Measurements from ENCODE around the gene OAT. TPM values are rescaled to one million over a fixed set of nuclear protein-coding genes. Genes with fewer than 3 reads are reported as not detected.

OAT gene
- total and polyA plus RNA-seq, 2 donors (not counting 3 experiments of a cell fraction or from before 2014, with no cell fraction given) = 69.9 to 90.8 TPM

- ChIA-PET CTCF (interaction anchor here (1.3 kb wide), 1 partner anchor 359 kb away, joined by 5 read pairs; no protein-coding TSS in a partner anchor), POLR2A (no interaction called here)
- no peak for FAIRE-seq
Observed at GRCh38 chr10:124353896-124354295, 64.8 kb downstream of the OAT start.

More at GRCh38 chr10:124353896-124354295, 64.8 kb downstream of the OAT start:
- no peaks in the 10 kb centered on the region for H3K9me1 ChIP-seq (replicated peaks; ENCODE audit: control insufficient read depth, extremely low read depth, insufficient read depth, low read length)
- no peak for TF ChIP-seq POLR2A (IDR thresholded peaks at IDR 0.05; ENCODE audit: low read depth, low read length)
- TF ChIP-seq, protein P1, sequence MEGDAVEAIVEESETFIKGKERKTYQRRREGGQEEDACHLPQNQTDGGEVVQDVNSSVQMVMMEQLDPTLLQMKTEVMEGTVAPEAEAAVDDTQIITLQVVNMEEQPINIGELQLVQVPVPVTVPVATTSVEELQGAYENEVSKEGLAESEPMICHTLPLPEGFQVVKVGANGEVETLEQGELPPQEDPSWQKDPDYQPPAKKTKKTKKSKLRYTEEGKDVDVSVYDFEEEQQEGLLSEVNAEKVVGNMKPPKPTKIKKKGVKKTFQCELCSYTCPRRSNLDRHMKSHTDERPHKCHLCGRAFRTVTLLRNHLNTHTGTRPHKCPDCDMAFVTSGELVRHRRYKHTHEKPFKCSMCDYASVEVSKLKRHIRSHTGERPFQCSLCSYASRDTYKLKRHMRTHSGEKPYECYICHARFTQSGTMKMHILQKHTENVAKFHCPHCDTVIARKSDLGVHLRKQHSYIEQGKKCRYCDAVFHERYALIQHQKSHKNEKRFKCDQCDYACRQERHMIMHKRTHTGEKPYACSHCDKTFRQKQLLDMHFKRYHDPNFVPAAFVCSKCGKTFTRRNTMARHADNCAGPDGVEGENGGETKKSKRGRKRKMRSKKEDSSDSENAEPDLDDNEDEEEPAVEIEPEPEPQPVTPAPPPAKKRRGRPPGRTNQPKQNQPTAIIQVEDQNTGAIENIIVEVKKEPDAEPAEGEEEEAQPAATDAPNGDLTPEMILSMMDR (IDR thresholded peaks at IDR 0.05; ENCODE audit: extremely low read depth in 1 of 2, insufficient read depth in 1 of 2, low read depth in 1 of 2, low read length in 2 of 2) = no peak
- TF ChIP-seq MYC (IDR thresholded peaks at IDR 0.05; ENCODE audit: low read depth, low read length) = no peak
- no peak for TF ChIP-seq FOS (IDR thresholded peaks at IDR 0.05; ENCODE audit: borderline replicate concordance, insufficient read depth, low read length)
- TF ChIP-seq, protein P2, sequence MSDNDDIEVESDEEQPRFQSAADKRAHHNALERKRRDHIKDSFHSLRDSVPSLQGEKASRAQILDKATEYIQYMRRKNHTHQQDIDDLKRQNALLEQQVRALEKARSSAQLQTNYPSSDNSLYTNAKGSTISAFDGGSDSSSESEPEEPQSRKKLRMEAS (IDR thresholded peaks at IDR 0.05; ENCODE audit: insufficient read depth, insufficient read length) = no peak
- no peak for TF ChIP-seq POLR2AphosphoS5 (IDR thresholded peaks at IDR 0.05; ENCODE audit: insufficient read depth, low read depth, low read length)
- TF ChIP-seq JUN (IDR thresholded peaks at IDR 0.05; ENCODE audit: borderline replicate concordance, insufficient read depth, insufficient read length, low read depth) = no peak
- no peak for TF ChIP-seq EZH2 (IDR thresholded peaks at IDR 0.05; ENCODE audit: borderline replicate concordance, low read depth, low read length, severe bottlenecking)
- no peak for TF ChIP-seq GATA2 (IDR thresholded peaks at IDR 0.05; ENCODE audit: insufficient read depth, insufficient read length, low read depth, low read length)
- H3K9me3 ChIP-seq (replicated peaks; ENCODE audit: control insufficient read depth, insufficient read depth, low read length) = no peaks in the 10 kb centered on the region
- H4K20me1 ChIP-seq (replicated peaks; ENCODE audit: control insufficient read depth, extremely low read depth, insufficient read depth, low read length) = no peaks in the 10 kb centered on the region
- H3K27me3 ChIP-seq (ENCODE audit: control insufficient read depth in 2 of 2, insufficient read depth in 2 of 2, low read length in 2 of 2) = no peaks in the 10 kb centered on the region
- H2AFZ ChIP-seq (ENCODE audit: low read depth, low read length) = no peak overlapping the region
- no peak for DNase-seq (ENCODE audit: low read depth, low spot score)
- dilution Hi-C loops (cut with MboI; ENCODE audit: extremely low pct_ligation_motif_present, low sequenced_read_pairs) = no loop called here
- no peak overlapping the region for H3K4me2 ChIP-seq (ENCODE audit: insufficient read depth, low read length)
- H3K4me1 ChIP-seq (ENCODE audit: control insufficient read depth, extremely low read depth, insufficient read depth, low read length) = peaks cover 7% of the 10 kb centered on the region
- no peak overlapping the region for H3K27ac ChIP-seq (ENCODE audit: insufficient read depth, low read depth, low read length)
- intact Hi-C loops (cut with micrococcal nuclease) = no loop called here
- no TSS peak for BruUV-seq (replicated peaks)
- H3K79me2 ChIP-seq (ENCODE audit: control insufficient read depth, insufficient read depth, low read length) = no peaks in the 10 kb centered on the region
- no peak overlapping the region for H3K9ac ChIP-seq (replicated peaks; ENCODE audit: extremely low read depth, insufficient read depth, low read length)
- no peaks in the 10 kb centered on the region for H3K36me3 ChIP-seq (ENCODE audit: control insufficient read depth in 2 of 2, extremely low read depth in 1 of 2, insufficient read depth in 2 of 2, low read length in 2 of 2)
- H3K4me3 ChIP-seq (replicated peaks in 1 of 3; ENCODE audit: insufficient read depth in 1 of 3, low read depth in 1 of 3, low read length in 3 of 3) = no peak overlapping the region
